Left ventricle myocardium inferior (tissue), 1 donor: ENCODE results near the gene KIRREL1. TPM values are rescaled to one million over a fixed set of nuclear protein-coding genes. Genes with fewer than 3 reads are reported as not detected.
A peak's percentile ranks its signal among the peaks of the same experiment; 100 is the strongest.

Experiments
- DNase-seq: peaks from one replicate; pipeline ENCODE4 v3.0.0-alpha.2; 2020
- H3K27ac ChIP-seq: fragments of 200-600 bp; replicated peaks from 2 replicates; pipeline ENCODE4 v1.8.0; 2021
- H3K27me3 ChIP-seq: fragments of 200-600 bp; 2 replicates; pipeline ENCODE4 v1.8.0; 2021; ENCODE audit warnings: low read depth
- H3K36me3 ChIP-seq: fragments of 200-600 bp; 2 replicates; pipeline ENCODE4 v1.8.0; 2021
- H3K4me1 ChIP-seq: fragments of 200-600 bp; 2 replicates; pipeline ENCODE4 v1.8.0; 2021
- H3K4me3 ChIP-seq: fragments of 200-600 bp; 2 replicates; pipeline ENCODE4 v1.8.0; 2021; ENCODE audit warnings: mild to moderate bottlenecking, moderate library complexity
- H3K9me3 ChIP-seq: fragments of 200-600 bp; replicated peaks from 2 replicates; pipeline ENCODE4 v1.8.0; 2021
- intact Hi-C: fragments of 100-400 bp; cut with micrococcal nuclease; formaldehyde crosslinking; loops from one replicate; pipeline ENCODE4 v1.11.0; 2022
- total RNA-seq: library from RNA; stranded (reverse); fragmentation: NEBNext Ultra II Directional; extraction: Animal tissue kit (Norgen Biotek cat#: 25700); gene quantifications from one replicate; pipeline ENCODE4 v1.2.1, GENCODE V29; 2021
- TF ChIP-seq, protein P1 (sequence below): fragments of 200-600 bp; IDR thresholded peaks from 2 replicates; pipeline ENCODE4 v1.8.0; 2021; ENCODE audit warnings: antibody characterized with exemption, mild to moderate bottlenecking, borderline replicate concordance
- donor health status: DM: no; HTN: yes; CAD: no; lungs with severe emphysema.

KIRREL1 gene
- total RNA-seq, 1 donor from 2014 or later: 7.3 TPM

- DNase-seq: no peak
- intact Hi-C loops: no loop called here
- Histone ChIP-seq H3K27ac (no peak overlapping the region), H3K4me3 (no peak overlapping the region), H3K36me3 (no peaks in the 10 kb centered on the region), H3K4me1 (peaks cover 9% of the 10 kb centered on the region), H3K27me3 (peaks cover 53% of the 10 kb centered on the region), H3K9me3 (no peaks in the 10 kb centered on the region)
- TF ChIP-seq, protein P1, sequence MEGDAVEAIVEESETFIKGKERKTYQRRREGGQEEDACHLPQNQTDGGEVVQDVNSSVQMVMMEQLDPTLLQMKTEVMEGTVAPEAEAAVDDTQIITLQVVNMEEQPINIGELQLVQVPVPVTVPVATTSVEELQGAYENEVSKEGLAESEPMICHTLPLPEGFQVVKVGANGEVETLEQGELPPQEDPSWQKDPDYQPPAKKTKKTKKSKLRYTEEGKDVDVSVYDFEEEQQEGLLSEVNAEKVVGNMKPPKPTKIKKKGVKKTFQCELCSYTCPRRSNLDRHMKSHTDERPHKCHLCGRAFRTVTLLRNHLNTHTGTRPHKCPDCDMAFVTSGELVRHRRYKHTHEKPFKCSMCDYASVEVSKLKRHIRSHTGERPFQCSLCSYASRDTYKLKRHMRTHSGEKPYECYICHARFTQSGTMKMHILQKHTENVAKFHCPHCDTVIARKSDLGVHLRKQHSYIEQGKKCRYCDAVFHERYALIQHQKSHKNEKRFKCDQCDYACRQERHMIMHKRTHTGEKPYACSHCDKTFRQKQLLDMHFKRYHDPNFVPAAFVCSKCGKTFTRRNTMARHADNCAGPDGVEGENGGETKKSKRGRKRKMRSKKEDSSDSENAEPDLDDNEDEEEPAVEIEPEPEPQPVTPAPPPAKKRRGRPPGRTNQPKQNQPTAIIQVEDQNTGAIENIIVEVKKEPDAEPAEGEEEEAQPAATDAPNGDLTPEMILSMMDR: no peak
Observed at GRCh38 chr1:158105352-158106095, 112.1 kb downstream of the KIRREL1 start.

- no peaks in the 10 kb centered on the region for H3K36me3 ChIP-seq
- H3K9me3 ChIP-seq: no peaks in the 10 kb centered on the region
- no peak overlapping the region for H3K4me3 ChIP-seq
- peaks cover 77% of the 10 kb centered on the region for H3K27me3 ChIP-seq
- intact Hi-C loops: no loop called here
- TF ChIP-seq, protein P1: no peak
- no peak for DNase-seq
- no peak overlapping the region for H3K27ac ChIP-seq
- peaks cover 1% of the 10 kb centered on the region for H3K4me1 ChIP-seq
Observed at GRCh38 chr1:158107916-158108315, 114.5 kb downstream of the KIRREL1 start.

DNA sequence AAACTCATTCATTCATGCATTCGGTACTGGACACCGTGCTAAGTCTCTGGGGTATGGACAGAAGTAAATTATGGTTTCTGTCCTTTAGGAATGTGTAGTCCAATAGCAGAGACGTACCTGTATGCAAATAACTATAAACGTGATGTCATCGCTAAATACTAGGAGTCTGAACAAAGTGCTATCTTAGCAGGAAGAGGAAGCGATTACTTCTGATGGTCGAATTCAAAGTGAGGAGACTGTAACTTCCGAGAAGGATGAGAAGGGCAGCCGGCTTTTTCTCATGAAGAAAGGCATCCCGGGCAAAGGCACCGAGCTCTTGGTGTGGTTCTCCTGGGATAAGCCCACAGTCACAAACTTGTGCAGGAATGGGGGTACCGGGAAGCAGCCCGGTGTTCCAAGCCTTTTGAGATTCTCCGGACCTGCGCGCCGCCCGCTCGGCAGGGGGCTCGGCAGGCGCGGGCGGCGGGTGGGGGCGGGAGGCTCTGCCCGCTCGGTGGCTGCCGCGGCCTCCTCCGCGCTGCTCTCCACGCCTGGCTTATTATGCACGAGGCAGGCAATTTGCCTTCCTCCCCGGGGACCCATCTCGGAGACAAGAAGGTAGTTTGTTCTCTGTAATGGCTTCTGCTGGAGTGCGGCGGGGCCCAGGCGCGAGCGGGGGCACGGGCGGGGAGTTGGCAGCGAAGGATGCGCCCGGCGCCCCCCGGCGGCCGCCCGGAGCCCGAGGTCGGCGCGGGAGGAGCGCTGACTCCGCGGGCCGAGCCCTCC is 119.7 kb downstream of the KIRREL1 start:
- H3K27ac ChIP-seq: no peak overlapping the region
- no peaks in the 10 kb centered on the region for H3K36me3 ChIP-seq
- peak overlapping the region; percentile 64 for H3K4me3 ChIP-seq
- H3K9me3 ChIP-seq: no peaks in the 10 kb centered on the region
- TF ChIP-seq, protein P1: peak; percentile 65
- H3K27me3 ChIP-seq: peaks cover 87% of the 10 kb centered on the region
- intact Hi-C loops: loop anchor here (10.0 kb wide), 1 partner anchor 128 kb away; no protein-coding TSS in a partner anchor
- peak; percentile 30 for DNase-seq
- H3K4me1 ChIP-seq: peaks cover 20% of the 10 kb centered on the region

- Histone ChIP-seq H3K27ac (no peak overlapping the region), H3K36me3 (no peaks in the 10 kb centered on the region), H3K9me3 (no peaks in the 10 kb centered on the region), H3K4me3 (peak overlapping the region; percentile 64), H3K4me1 (peaks cover 21% of the 10 kb centered on the region), H3K27me3 (peaks cover 92% of the 10 kb centered on the region)
- intact Hi-C loops: loop anchor here (10.0 kb wide), 1 partner anchor 129 kb away; no protein-coding TSS in a partner anchor
- TF ChIP-seq, protein P1: no peak
- DNase-seq: no peak
Observed at GRCh38 chr1:158113759-158114127, 120.3 kb downstream of the KIRREL1 start.

DNA sequence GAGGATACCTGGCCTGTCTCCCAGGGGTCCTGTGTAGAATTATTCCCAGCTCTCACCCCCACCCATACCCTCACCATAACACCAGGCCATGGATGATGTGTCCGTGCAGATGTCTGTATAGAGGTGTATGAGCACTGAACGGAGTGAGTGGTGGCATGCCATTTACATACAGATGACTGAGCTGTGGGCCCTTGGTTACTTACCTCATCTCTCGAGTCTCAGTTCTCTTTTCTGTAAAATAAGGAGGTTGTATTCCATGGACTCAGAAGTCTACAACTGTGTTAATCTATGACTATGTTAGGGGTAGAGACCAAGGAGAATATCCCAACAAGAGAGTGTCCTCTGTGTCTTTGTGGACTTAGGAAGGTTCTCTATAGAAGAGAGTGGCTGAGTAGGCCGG is 121.7 kb downstream of the KIRREL1 start:
- no peak for DNase-seq

More for the DNA sequence above, 121.7 kb downstream of the KIRREL1 start:
- Histone ChIP-seq H3K4me3 (no peak overlapping the region), H3K27ac (no peak overlapping the region), H3K9me3 (no peaks in the 10 kb centered on the region), H3K4me1 (peaks cover 21% of the 10 kb centered on the region), H3K36me3 (no peaks in the 10 kb centered on the region), H3K27me3 (peaks cover 96% of the 10 kb centered on the region)
- TF ChIP-seq, protein P1: no peak
- intact Hi-C loops: loop anchor here (10.0 kb wide), 1 partner anchor 130 kb away; no protein-coding TSS in a partner anchor
